Skin epidermis (tissue), 12 donors: ENCODE measurements around the gene DAAM1.

ENCODE experiments used
- H3K27ac ChIP-seq, 21 experiments: fragments of 200-600 bp; sonication (generic) in 11 of 21; one replicate each; pipeline ENCODE4 v1.5.0; 2020; ENCODE audit warnings: mild to moderate bottlenecking in 3 of 21, inconsistent platforms in 2 of 21, moderate library complexity in 2 of 21
- H3K4me3 ChIP-seq, 7 experiments: fragments of 200-600 bp; sonication (generic) in 2 of 7; one replicate each; pipeline ENCODE4 v1.5.0; 2020; ENCODE audit warnings: inconsistent platforms in 2 of 7, mild to moderate bottlenecking in 2 of 7, moderate library complexity in 1 of 7

The DAAM1 gene

DNA sequence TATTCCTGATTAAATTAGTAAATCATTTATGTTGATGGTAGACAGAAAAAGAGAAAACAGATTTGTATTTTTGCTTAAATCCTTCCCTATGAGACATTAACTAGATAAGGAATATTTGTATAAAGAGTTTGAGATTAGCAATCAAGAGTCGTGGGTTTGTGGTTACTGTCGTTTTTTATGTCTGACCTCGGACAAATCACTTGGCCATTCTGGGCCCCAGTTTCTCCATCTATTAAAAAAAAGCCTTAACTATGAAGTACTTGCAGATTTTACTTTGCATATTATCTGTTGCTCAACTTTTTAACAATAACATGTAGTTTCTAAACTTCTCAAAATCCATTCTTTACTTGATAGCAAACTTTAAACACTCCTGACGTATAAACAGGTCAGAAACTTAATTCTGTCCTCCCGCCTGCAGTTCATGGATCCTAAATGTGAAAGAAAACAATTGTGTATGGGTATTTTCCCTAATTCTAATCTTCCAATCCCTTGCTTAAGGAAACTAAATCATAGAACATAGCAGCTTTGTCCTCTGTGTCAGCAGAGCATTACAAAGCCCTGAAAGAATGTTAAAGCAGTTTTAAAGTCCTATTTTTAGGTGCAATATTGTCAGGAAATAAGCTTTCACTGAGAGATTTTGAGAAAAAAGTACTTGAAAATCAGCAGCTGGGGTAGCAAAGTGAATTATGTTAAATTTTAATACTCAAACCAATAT is 158.5 kb downstream of the DAAM1 start:
- H3K27ac ChIP-seq: peak overlapping the region in 1 of 21 experiments; percentile 20
- H3K4me3 ChIP-seq: no peak overlapping the region

DNA sequence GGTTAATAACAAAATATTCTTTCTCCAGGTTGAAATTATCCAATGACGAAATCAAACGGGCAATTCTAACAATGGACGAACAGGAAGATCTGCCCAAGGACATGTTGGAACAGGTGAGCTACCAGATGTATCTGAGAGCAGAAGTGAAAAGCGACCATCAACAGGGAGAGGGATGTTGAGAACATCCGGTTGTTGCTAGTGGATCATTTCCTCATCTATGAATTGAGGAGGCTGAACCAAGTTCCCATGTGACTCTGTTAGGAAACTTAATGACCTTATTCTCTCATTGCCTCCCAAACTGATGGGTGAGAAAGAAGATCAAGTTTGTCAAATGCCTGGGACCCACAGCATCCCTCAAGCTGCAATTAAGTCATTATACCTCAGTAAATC is 159.0 kb downstream of the DAAM1 start:
- H3K27ac ChIP-seq: peak overlapping the region in 2 of 21 experiments; percentile 4 to 14
- no peak overlapping the region for H3K4me3 ChIP-seq

DNA sequence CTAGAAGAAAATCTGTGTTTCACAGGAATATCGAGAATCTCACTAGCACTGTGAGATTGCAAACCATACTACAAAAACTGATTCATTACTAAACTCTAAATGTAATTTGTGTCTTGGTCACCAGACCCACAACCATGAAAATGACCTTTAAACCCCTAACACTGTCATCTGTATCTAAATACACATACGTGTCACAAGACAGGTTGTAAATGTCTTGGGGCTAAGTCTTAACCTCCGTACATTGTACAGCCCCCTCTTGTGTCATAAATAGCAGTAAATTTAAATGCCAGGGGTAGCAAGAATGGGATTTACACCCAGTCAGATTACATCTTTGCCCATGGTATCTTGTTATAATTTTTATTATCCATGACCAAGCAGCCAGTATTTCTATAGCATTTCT is 159.4 kb downstream of the DAAM1 start:
- Histone ChIP-seq H3K27ac (no peak overlapping the region), H3K4me3 (no peak overlapping the region)

- H3K27ac ChIP-seq: peak overlapping the region in 1 of 21 experiments; percentile 14
These were observed 160.8 kb downstream of the DAAM1 start for GRCh38 chr14:59349258-59349701.

GRCh38 chr14:59352961-59353360 is 164.5 kb downstream of the DAAM1 start:
- Histone ChIP-seq H3K4me3 (no peak overlapping the region), H3K27ac (peak overlapping the region in 1 of 21 experiments; percentile 8)

More at GRCh38 chr14:59349258-59349701, 160.8 kb downstream of the DAAM1 start:
- H3K4me3 ChIP-seq: no peak overlapping the region

- Histone ChIP-seq H3K4me3 (no peak overlapping the region), H3K27ac (peak overlapping the region in 19 of 21 experiments; percentile 30 to 80 (median 61))
These were observed 166.2 kb downstream of the DAAM1 start for GRCh38 chr14:59354666-59355065.

DNA sequence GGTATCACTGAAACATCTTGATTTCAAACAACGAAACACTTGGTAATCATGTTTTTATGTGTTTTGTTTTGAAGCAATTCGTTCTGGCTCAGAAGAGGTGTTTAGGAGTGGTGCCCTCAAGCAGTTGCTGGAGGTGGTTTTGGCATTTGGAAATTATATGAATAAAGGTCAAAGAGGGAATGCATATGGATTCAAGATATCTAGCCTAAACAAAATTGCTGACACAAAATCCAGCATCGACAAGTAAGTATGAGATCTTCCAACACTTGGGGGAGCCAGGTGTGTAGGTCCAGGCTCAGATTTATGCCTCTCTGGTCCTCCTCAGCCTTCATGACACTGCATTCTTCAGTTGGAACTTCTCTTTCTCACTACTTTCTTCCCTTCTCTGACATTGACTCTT is 166.6 kb downstream of the DAAM1 start:
- Histone ChIP-seq H3K27ac (peak overlapping the region in 18 of 21 experiments; percentile 9 to 80 (median 54)), H3K4me3 (no peak overlapping the region)

GRCh38 chr14:59356312-59356711 is 167.8 kb downstream of the DAAM1 start:
- H3K27ac ChIP-seq: no peak overlapping the region

GRCh38 chr14:59356767-59357166 is 168.3 kb downstream of the DAAM1 start:
- peak overlapping the region in 2 of 21 experiments; percentile 8 to 42 for H3K27ac ChIP-seq
- no peak overlapping the region for H3K4me3 ChIP-seq

More at GRCh38 chr14:59356312-59356711, 167.8 kb downstream of the DAAM1 start:
- no peak overlapping the region for H3K4me3 ChIP-seq

DNA sequence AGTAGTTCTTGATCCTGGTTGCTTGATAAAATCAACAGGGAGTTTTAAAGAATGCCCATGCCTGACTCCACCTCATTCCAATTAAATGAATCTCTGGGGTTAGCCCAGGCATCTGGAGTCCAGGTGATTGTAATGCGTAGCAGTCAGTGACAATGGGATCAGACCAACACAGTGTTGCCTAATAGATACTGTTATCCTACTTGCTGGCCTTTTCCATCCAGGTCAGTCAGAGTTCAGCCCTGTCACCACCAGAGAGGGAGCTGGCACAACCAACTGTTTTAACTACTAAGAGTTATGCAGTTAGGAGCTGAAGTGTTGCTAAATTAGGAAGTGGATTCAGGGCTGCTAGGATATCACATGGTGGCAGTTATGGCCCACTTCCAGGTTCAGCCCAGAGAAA is 169.6 kb downstream of the DAAM1 start:
- H3K4me3 ChIP-seq: no peak overlapping the region
- H3K27ac ChIP-seq: peak overlapping the region in 16 of 21 experiments; percentile 2 to 74 (median 42)

DNA sequence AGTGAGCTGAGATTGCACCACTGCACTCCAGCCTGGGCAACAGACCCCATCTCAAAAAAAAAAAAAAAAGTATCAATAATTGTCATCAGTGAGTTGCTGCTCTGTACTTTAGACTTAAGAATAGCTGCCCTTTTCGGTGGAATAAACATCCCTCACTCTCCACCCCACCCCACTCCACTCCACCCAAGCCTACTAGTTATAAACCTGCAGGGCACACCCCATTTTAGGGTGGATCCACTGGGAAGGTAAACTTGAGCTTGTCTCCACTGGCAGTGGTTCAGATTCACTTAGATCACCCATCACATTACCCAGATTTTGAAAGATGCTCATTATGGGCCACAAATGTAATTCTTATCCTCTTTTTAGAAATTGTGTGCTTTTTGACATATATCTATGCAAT is 170.3 kb downstream of the DAAM1 start:
- H3K4me3 ChIP-seq: no peak overlapping the region
- H3K27ac ChIP-seq: peak overlapping the region in 13 of 21 experiments; percentile 2 to 74 (median 42)

DNA sequence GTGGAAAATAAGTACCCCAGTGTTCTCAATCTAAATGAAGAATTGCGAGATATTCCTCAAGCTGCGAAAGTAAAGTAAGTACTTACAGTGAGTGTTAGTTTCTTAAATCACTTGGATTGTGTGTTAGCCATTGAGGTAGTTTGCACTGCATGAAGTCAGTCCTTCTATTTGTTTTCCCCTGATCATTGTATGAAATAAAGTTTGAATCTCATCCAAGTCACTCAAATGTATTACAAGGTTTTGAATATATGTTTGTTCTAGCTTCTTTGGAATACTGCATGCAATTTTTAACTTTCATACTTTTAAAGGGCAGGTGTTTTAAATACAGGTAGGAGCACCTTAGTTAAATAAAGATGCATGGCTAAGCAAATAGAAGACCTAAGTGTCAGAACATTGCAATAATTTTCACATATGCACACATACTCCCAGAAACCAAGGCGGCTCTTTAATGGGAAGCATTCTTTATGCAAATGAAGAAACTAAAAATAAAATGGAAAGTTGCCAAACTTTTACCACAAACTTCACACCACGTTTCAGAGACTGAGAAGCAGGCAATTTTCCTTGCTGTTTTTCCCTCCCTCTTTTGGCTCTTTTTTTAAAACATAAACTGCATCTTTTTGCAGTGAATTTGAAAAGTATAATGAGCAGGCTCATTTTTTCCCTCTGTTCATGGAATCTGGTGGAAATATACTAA is 171.1 kb downstream of the DAAM1 start:
- Histone ChIP-seq H3K4me3 (no peak overlapping the region), H3K27ac (peak overlapping the region in 3 of 21 experiments; percentile 5 to 73 (median 26))

DNA sequence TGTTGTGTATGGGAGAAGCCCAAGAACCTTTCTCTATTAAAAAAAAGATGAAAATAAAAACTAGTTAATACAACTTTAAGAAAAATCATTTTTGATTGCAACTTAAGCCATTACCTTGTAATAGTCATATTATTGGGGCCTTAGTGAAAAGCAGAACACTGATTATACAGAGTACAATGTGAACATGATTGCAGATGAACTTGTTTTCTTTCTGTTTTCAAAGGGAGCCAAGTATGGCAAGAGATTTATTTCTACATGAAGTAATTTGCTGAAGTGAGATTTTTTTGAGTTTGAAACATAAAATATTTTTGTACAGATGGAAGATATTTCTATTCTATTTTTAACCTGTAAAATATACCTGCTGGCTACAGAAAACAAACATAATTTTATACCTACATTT is 171.8 kb downstream of the DAAM1 start:
- peak overlapping the region in 5 of 21 experiments; percentile 5 to 57 (median 50) for H3K27ac ChIP-seq
- no peak overlapping the region for H3K4me3 ChIP-seq

GRCh38 chr14:59360923-59361794 is 172.7 kb downstream of the DAAM1 start:
- Histone ChIP-seq H3K4me3 (no peak overlapping the region), H3K27ac (peak overlapping the region in 16 of 21 experiments; percentile 7 to 78 (median 50))

DNA sequence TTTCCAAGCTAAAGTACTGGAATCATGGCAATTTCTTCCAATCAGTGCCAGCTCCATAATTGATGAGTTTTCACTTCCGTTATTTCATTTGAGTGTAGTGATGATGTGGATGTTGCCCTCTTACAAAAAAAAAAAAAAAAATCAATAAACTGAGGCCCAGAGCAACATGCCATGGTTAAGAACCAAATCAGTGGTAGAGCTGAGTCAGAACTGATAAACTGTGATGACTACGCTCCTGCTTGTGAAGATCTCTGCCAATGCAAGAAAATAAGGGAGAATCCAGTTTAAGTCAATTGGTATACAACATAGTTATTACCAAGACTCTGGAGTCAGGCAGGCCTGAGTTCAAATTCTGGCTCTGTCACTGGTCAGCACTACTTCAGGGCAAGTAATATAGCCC is 174.0 kb downstream of the DAAM1 start:
- Histone ChIP-seq H3K4me3 (no peak overlapping the region), H3K27ac (peak overlapping the region in 5 of 21 experiments; percentile 0 to 73 (median 41))

- peak overlapping the region in 16 of 21 experiments; percentile 3 to 73 (median 46) for H3K27ac ChIP-seq
These were observed 175.2 kb downstream of the DAAM1 start for GRCh38 chr14:59363531-59364226.

GRCh38 chr14:59370158-59370742 is 181.8 kb downstream of the DAAM1 start:
- H3K4me3 ChIP-seq: no peak overlapping the region
- no peak overlapping the region for H3K27ac ChIP-seq

More at GRCh38 chr14:59363531-59364226, 175.2 kb downstream of the DAAM1 start:
- no peak overlapping the region for H3K4me3 ChIP-seq

DNA sequence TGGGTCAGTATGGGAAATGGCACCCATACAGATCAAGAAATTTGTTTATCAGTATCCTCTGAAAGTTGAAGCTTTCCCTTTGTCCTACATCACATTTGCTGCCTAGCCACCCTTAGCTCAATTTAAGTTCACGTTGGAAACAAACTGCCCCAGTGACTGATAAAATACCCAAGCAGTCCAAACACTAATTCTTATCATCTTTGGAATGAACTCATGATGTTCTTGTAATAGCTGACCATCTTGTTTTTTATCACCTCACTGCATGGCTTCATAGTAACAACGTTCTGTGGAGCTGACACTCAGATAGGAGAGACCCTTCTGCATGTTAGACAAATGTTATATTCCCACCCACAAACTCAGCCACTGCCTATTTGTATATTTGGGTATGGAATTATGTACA is 183.3 kb downstream of the DAAM1 start:
- Histone ChIP-seq H3K4me3 (no peak overlapping the region), H3K27ac (no peak overlapping the region)

- H3K4me3 ChIP-seq: no peak overlapping the region
- peak overlapping the region in 3 of 21 experiments; percentile 5 to 56 (median 32) for H3K27ac ChIP-seq
These were observed 185.6 kb downstream of the DAAM1 start for GRCh38 chr14:59374048-59374447.
